ENCODE results near the gene IPO4.

Gene IPO4

DNA sequence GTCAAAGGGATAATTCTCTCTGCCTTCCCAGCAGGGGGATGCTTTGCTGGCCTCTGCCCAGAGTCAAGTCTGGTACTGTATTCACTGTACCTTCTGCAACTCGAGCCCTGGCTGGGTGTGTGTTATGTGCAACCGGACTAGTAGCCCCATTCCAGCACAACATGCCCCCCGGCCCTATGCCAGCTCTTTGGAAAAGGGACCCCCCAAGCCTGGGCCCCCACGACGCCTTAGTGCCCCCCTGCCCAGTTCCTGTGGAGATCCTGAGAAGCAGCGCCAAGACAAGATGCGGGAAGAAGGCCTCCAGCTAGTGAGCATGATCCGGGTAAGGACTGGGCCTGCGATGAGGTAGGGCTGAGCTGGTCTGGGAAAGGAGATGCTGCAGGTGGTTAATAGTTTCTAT lies 38.0 kb downstream of the IPO4 start:
- no peak for TF ChIP-seq TAF1 (IDR thresholded peaks at IDR 0.05; ENCODE audit: borderline replicate concordance, low read depth, low read length)
- TF ChIP-seq POLR2AphosphoS5 (IDR thresholded peaks at IDR 0.05; ENCODE audit: low read depth, low read length), result no peak
- no peak for TF ChIP-seq POLR2A (IDR thresholded peaks at IDR 0.05; ENCODE audit: low read depth, low read length)
- DNase-seq (ENCODE audit: insufficient read length) (no peak), FAIRE-seq (no peak)

GRCh38 chr14:24150061-24150460 lies 38.6 kb downstream of the IPO4 start:
- DNase-seq (ENCODE audit: insufficient read length), result no peak
- TF ChIP-seq POLR2A (IDR thresholded peaks at IDR 0.05; ENCODE audit: low read depth, low read length) (no peak), POLR2AphosphoS5 (IDR thresholded peaks at IDR 0.05; ENCODE audit: low read depth, low read length) (no peak), TAF1 (IDR thresholded peaks at IDR 0.05; ENCODE audit: borderline replicate concordance, low read depth, low read length) (no peak)
- no peak for FAIRE-seq

DNA sequence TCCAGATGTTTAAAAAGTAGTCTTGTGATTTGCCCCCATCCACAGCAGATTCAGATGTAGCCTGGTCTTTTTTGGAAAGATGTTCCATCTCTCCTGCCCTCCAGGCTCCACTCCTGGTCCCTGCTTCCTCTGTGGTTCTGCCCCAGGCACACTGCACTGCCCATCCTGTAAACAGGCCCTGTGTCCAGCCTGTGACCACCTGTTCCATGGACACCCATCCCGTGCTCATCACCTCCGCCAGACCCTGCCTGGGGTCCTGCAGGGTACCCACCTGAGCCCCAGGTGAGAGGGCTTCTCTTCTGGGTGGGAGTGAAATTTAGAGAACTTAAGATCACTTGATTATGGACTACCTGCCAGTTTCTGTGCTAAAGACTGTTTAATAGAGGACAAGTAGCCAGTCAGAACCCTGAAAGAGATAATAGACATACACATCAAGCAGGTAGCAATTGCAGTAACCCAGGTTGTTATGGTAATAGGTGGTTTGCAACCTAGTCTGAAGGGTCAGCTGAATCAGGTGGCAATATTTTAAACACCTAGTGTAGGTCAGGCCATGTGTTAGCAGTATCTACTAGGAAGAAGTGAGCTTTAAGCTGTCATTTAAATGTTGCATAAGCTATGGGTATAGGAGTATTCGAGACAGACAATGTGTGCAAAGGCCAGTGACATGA lies 39.2 kb downstream of the IPO4 start:
- FAIRE-seq (no peak), DNase-seq (ENCODE audit: insufficient read length) (no peak)
- TF ChIP-seq TAF1 (IDR thresholded peaks at IDR 0.05; ENCODE audit: borderline replicate concordance, low read depth, low read length) (no peak), POLR2A (IDR thresholded peaks at IDR 0.05; ENCODE audit: low read depth, low read length) (no peak), POLR2AphosphoS5 (IDR thresholded peaks at IDR 0.05; ENCODE audit: low read depth, low read length) (no peak)

DNA sequence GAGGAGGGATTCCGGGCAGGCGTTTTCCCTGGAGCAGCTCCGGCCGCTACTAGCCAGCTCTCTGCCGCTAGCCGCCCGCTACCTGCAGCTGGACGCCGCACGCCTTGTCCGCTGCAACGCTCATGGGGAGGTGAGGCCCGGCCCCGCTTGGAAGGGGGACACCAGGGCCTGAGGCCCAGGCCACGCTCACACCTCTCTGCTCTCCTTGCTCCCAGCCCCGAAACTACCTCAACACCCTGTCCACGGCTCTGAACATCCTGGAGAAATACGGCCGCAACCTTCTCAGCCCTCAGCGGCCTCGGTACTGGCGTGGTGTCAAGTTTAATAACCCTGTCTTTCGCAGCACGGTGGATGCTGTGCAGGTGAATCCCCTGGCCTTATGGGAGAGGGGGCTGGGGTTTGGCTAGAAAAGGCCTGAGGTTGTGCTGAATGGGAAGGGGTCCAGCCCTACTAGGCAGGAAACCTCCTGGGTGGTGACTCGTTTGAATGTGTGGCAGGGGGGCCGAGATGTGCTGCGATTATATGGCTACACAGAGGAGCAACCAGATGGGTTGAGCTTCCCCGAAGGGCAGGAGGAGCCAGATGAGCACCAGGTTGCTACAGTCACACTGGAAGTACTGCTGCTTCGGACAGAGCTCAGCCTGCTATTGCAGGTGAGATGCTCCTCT lies 40.7 kb downstream of the IPO4 start:
- TF ChIP-seq POLR2AphosphoS5 (IDR thresholded peaks at IDR 0.05; ENCODE audit: low read depth, low read length) (no peak), POLR2A (IDR thresholded peaks at IDR 0.05; ENCODE audit: low read depth, low read length) (no peak), TAF1 (IDR thresholded peaks at IDR 0.05; ENCODE audit: borderline replicate concordance, low read depth, low read length) (no peak)
- DNase-seq (ENCODE audit: insufficient read length) (no peak), FAIRE-seq (no peak)

GRCh38 chr14:24146978-24147760 lies 41.4 kb downstream of the IPO4 start, which contains the start of gene RNF31:
RNF31 (plus strand) TSS chr14:24147498; CDS start chr14:24147699, 201 bp downstream.
- peak; percentile 93 for FAIRE-seq
- peak; percentile 41; the same call in 1 of the 2 replicates for TF ChIP-seq TAF1 (IDR thresholded peaks at IDR 0.05; ENCODE audit: borderline replicate concordance, low read depth, low read length)
- TF ChIP-seq POLR2A (IDR thresholded peaks at IDR 0.05; ENCODE audit: low read depth, low read length), result peak; percentile 69
- TF ChIP-seq POLR2AphosphoS5 (IDR thresholded peaks at IDR 0.05; ENCODE audit: low read depth, low read length), result peak; percentile 58
- peak; percentile 93 for DNase-seq (ENCODE audit: insufficient read length)

GRCh38 chr14:24146453-24146977 lies 42.1 kb downstream of the IPO4 start, which contains the start of gene PSME2:
PSME2 (minus strand) TSS chr14:24146610; CDS start chr14:24146581, 29 bp downstream.
- FAIRE-seq (no peak), DNase-seq (ENCODE audit: insufficient read length) (peak; percentile 93)

DNA sequence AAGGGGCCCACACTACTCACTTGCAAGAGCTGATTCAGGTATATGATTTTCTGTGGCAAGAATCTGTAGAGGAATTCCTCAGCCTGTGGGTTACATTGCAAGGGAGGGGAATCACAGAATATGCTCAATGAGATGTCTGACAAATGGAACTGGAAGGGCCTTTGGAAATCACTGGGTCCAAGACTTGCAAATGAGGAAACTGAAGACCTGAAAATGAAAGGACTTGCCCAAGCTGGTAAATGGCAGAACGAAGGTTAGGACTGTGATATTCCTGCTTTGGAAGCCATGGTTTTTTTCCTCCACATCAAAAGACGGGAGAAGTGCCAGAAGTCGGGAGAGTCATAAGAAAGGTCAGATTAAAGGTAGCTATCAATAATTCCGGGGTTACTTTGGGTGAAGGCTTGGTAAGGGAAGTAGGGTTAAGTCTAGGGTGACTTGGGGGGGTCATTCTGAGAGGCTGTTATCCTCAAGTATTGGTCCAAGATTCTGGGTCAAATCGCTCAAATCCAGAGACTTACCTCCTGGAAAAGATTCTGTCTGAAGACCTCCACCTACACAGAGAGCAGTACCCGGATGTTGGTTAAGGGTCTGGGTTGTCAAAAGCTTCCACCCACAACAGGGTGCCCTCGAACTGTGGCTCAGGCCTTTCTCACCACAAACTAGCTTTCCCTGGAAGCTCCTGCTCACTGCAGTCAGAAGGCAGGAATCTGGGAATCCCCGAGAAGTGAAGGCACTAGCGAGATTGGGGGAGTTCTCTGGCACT lies 42.7 kb downstream of the IPO4 start:
- DNase-seq (ENCODE audit: insufficient read length) (no peak), FAIRE-seq (no peak)
- TF ChIP-seq POLR2A (IDR thresholded peaks at IDR 0.05; ENCODE audit: low read depth, low read length) (no peak), POLR2AphosphoS5 (IDR thresholded peaks at IDR 0.05; ENCODE audit: low read depth, low read length) (no peak), TAF1 (IDR thresholded peaks at IDR 0.05; ENCODE audit: borderline replicate concordance, low read depth, low read length) (no peak)

More at GRCh38 chr14:24146453-24146977, 42.1 kb downstream of the IPO4 start, which contains the start of gene PSME2:
- TF ChIP-seq POLR2AphosphoS5 (IDR thresholded peaks at IDR 0.05; ENCODE audit: low read depth, low read length) (peak; percentile 81), TAF1 (IDR thresholded peaks at IDR 0.05; ENCODE audit: borderline replicate concordance, low read depth, low read length) (0 out of 2 replicates have a peak, but pooled peaks have one; percentile 66), POLR2A (IDR thresholded peaks at IDR 0.05; ENCODE audit: low read depth, low read length) (peak; percentile 78)

- TF ChIP-seq POLR2AphosphoS5 (IDR thresholded peaks at IDR 0.05; ENCODE audit: low read depth, low read length), result no peak
- TF ChIP-seq POLR2A (IDR thresholded peaks at IDR 0.05; ENCODE audit: low read depth, low read length), result no peak
- no peak for TF ChIP-seq TAF1 (IDR thresholded peaks at IDR 0.05; ENCODE audit: borderline replicate concordance, low read depth, low read length)
- no peak for FAIRE-seq
Measured at GRCh38 chr14:24145219-24145618, 43.4 kb downstream of the IPO4 start.

DNA sequence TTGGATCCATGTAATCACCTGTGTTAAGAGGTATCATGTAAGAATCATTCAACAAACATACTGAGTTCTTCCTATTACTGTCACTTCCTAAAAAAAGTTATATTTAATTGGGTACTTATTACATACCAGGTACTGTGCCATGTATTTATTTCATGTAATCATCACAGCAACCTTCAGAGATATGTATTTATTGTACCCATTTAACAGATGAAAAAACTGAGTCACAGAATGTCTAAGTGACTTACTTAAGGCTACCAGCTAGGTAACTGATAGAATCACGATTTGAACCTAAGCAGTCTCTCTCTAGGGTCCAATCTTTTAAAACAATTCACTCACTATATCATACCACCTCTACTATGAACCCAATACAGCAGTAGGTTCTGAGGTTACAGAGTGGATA lies 44.2 kb downstream of the IPO4 start:
- DNase-seq (ENCODE audit: insufficient read length) (no peak), FAIRE-seq (no peak)
- TF ChIP-seq TAF1 (IDR thresholded peaks at IDR 0.05; ENCODE audit: borderline replicate concordance, low read depth, low read length) (no peak), POLR2AphosphoS5 (IDR thresholded peaks at IDR 0.05; ENCODE audit: low read depth, low read length) (no peak), POLR2A (IDR thresholded peaks at IDR 0.05; ENCODE audit: low read depth, low read length) (no peak)

More at GRCh38 chr14:24145219-24145618, 43.4 kb downstream of the IPO4 start:
- no peak for DNase-seq (ENCODE audit: insufficient read length)

DNA sequence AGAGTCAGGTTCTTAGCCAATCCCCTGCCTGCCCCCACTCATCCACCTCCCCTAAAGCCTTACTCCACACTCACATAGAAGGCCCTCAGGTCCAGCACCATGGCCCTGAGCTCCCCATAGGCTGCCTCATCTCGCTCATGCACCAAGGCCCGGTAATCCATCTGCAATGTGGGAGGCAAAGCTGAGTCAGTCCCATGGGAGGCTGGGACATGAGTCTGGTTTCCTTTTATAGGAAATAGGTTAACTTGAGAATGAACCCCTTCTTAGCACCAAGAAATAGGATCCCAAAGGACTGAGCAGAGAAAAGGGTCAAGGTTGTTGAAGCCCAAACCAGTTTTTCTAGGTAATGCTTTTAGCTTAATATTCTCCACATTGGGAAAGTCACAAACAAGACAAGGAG lies 45.1 kb downstream of the IPO4 start:
- FAIRE-seq (no peak), DNase-seq (ENCODE audit: insufficient read length) (no peak)
- TF ChIP-seq TAF1 (IDR thresholded peaks at IDR 0.05; ENCODE audit: borderline replicate concordance, low read depth, low read length) (no peak), POLR2AphosphoS5 (IDR thresholded peaks at IDR 0.05; ENCODE audit: low read depth, low read length) (no peak), POLR2A (IDR thresholded peaks at IDR 0.05; ENCODE audit: low read depth, low read length) (no peak; the same call in 1 of the 2 replicates)

All from GM12892 (cell line).